ENCODE measurements around the gene ENAM.

GRCh38 chr4:70634482-70634881 is 5.9 kb downstream of the ENAM start:
- TF ChIP-seq CTCF (conservative IDR thresholded peaks at IDR 0.05), result no peak
- TF ChIP-seq ZFX (IDR thresholded peaks at IDR 0.05), result no peak

All from C4-2B (cell line).